Astrocyte (in vitro differentiated cells and primary cell): Measurements from ENCODE around the gene PALB2.

Experiments used
- CTCF ChIP-seq: IDR thresholded peaks from 2 replicates; pipeline ENCODE4 v1.5.1; 2011; ENCODE audit warnings: low read depth, mild to moderate bottlenecking, inconsistent platforms, low read length, moderate library complexity; ENCODE audit not compliant: insufficient read depth
- EZH2 ChIP-seq: IDR thresholded peaks from 2 replicates; pipeline ENCODE4 v1.6.1; 2012; ENCODE audit warnings: mild to moderate bottlenecking, low read length, inconsistent platforms; ENCODE audit not compliant: insufficient read depth

GRCh38 chr16:23566724-23567123 is 74.4 kb downstream of the PALB2 start:
- TF ChIP-seq CTCF, result no peak
- TF ChIP-seq EZH2, result no peak
